ENCODE measurements around the gene ATAT1.
A peak's percentile ranks its signal among the peaks of the same experiment; 100 is the strongest.

- TF ChIP-seq CTCF (optimal IDR thresholded peaks at IDR 0.05 in 1 of 3, IDR thresholded peaks at IDR 0.05 in 1 of 3, conservative IDR thresholded peaks at IDR 0.05 in 1 of 3; ENCODE audit: extremely low read depth in 1 of 3, insufficient read depth in 2 of 3, low read length in 3 of 3) (peak in 2 of 3 experiments; percentile 17 to 45), EZH2 (IDR thresholded peaks at IDR 0.05; ENCODE audit: low read length) (no peak)
These were observed 44.3 kb downstream of the ATAT1 start for GRCh38 chr6:30670760-30671527.
